NCI-H748 treated with DMSO at 0.1 percent for 48 hours (cell line): ENCODE results near the gene DBN1.

Experiments used
- DNase-seq: peaks from one replicate; lab custom pipeline; 2025; lab: John Stamatoyannopoulos, UW

Gene DBN1

DNA sequence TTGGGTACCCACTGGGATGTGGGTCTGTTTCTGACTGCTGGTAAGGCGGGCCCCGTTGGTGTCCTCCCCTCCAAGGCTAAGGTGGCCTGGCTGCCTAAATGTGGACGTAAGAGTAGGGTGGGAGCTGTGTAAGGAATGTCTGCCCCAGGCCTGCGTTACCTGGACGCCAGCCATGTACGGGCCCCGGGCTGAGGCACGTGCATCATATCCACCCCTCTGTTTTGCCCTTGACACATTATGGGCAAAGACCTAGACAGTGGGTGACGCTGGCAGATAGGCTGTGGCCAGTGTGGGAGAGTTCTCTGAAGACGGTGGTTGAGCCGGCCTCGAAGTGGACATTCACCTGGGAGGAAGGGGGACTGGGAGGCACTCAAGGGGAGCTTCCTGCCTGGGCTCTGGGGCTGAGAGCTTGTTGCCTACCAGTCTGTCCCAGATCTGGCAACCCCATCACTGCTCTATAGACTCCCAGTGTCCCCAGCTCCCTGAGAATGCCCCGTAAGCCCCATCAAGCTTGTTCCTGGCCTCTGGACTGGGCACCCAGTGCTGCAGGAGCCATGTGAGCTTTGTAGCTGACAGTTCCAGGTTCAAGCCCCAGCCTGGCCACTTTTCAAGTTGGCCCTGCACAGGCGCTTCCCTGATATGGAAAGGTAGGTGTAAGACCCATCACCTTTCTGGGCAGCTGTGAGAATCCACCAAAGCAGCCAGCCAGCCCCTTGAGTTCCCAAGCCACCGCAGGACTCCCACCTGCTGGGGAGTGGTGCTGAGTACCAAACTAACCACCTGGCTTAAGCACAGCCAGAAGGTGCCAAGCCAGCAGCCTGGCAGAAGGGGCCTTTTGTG is 30.1 kb downstream of the DBN1 start:
- DNase-seq, result no peak

- no peak for DNase-seq
These were observed 31.2 kb downstream of the DBN1 start for GRCh38 chr5:177442066-177442826.

- DNase-seq, result no peak
These were observed 32.2 kb downstream of the DBN1 start for GRCh38 chr5:177440990-177441780.

DNA sequence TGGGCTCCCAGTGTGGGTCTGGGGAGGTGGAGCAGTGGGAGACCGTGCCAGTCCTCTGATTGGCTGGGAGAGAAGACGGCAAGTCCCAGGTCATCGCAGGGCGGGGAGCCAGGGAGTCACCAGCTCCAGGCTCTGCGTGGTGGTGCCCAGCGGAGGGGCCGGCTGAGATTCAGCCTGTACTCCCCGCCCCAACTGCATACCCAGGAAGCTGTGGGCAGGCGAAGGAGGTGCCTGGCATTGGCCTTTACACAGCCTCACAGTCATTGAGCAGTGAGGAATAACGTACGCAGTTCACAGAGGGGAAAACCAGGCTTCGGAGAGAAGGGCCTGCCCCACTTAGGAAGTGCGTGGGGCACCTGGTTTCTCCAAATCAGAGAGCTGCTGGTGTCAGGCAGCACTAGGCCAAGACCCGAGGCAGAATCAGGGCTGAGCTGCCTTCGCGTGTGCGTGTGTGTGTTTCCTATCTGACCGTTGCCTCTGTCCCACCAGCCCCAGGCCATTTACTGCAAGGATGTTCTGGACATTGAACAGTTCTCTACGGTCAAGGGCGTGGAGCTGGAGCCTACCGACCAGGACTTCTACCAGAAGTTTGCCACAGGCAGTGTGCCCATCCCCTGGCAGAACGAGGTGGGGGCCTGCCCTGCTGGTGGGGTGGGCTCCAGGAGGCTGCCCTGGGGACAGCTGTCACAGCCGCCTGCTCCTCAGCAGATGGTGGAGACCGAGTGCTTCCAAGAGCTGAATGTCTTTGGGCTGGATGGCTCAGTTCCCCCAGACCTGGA is 33.0 kb downstream of the DBN1 start:
- no peak for DNase-seq

DNA sequence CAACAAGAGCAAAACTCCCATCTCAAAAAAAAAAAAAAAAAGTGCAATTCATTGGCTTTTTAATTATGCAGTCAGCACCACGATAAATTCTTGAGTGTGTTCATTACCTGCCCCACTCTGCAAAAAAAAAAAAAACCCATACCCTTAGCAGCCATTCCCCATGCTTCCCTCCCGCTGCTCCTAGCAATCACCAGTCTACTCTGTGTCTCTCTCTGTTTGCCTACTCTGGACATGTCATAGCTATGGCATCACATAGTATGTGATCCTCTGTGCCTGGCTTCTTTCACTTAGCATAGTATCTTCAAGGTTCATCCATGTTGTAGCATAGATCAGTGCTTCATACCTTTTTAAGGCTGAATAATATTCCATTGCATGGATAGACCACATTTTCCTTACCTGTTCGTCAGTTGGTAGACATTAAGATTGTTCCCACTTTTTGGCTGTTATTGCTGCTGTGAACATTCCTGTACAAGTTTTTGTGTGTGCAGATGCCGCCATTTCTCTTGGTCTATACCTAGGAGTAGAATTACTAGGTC is 33.8 kb downstream of the DBN1 start:
- no peak for DNase-seq

DNA sequence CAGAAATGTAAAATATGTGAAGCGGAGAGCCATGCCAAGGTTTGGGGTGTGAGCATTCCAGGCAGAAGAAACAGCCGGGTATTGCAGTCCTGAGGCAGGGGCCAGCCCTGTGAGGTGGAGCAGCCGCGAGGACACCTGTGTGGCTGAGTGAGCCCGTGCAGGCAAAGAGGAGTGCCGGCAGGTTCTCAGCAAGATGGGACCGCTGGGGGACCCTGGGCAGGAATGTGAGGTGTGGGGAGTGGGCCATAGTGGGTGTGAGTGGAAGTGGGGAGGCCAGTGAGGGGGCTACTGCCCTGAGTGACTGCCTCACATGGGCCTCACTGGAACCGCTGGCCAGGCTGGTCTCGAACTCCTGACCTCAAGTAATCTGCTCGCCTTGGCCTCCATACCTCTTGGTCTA is 35.0 kb downstream of the DBN1 start:
- no peak for DNase-seq

DNA sequence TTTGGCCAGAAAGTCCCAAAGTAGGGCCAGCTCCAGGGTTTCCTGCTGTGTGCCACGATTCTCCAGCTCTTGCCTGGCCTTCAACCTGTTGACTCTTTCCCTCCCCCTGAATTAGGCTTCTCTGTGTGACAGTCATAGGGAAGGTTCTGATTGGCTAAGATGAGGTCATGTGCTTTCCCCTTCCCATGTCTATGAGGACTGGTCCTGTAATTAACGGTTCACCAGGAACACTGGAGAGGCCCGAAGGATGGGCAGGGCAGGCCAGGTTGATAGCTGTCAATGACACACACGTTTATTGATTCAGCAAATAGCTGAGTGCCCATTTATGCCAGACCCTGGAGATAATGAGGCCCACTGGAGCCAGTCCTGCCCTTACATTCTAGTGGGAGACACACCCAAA is 35.8 kb downstream of the DBN1 start:
- DNase-seq, result peak; percentile 12

DNA sequence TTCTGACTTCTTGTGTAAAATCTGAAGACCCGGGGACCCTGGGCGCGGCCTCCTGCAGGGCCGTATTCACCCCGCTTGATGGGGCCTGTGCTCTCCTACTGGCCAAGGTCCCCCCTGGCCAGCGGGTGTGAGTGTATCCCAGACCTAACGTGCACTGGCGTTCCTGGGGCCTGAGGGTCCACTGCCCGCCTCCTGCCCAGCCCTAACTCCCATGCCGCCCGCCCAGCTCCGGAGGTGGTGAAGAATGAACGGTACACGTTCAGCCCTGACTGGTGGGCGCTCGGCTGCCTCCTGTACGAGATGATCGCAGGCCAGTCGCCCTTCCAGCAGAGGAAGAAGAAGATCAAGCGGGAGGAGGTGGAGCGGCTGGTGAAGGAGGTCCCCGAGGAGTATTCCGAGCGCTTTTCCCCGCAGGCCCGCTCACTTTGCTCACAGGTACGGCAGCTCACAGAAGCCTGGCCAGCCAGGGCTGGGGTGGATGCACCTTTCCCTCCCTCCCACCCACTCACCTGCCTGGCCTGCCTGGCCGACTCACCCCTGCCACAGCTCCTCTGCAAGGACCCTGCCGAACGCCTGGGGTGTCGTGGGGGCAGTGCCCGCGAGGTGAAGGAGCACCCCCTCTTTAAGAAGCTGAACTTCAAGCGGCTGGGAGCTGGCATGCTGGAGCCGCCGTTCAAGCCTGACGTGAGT is 37.4 kb downstream of the DBN1 start:
- no peak for DNase-seq

- no peak for DNase-seq
These were observed 38.3 kb downstream of the DBN1 start for GRCh38 chr5:177434942-177435738.

DNA sequence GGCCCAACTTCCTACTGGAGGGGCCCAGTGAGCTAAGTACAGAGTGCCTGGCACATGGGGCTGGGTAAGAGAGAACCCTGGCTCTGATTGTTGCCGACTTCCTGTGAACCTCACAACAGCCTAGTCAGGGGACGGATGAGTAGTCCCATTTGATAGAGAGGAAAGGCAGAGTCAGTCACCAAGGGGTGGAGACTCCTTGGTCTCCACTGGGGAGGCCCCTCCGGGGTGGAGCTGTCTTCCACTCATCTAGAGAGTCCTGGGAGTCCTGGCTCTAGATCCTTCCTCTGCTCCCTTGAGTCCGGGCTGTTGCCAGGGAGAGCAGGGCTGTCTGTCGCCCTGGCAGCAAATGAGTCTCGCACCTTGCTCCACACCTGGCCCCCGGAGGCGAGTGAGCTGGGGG is 39.0 kb downstream of the DBN1 start:
- DNase-seq, result no peak

DNA sequence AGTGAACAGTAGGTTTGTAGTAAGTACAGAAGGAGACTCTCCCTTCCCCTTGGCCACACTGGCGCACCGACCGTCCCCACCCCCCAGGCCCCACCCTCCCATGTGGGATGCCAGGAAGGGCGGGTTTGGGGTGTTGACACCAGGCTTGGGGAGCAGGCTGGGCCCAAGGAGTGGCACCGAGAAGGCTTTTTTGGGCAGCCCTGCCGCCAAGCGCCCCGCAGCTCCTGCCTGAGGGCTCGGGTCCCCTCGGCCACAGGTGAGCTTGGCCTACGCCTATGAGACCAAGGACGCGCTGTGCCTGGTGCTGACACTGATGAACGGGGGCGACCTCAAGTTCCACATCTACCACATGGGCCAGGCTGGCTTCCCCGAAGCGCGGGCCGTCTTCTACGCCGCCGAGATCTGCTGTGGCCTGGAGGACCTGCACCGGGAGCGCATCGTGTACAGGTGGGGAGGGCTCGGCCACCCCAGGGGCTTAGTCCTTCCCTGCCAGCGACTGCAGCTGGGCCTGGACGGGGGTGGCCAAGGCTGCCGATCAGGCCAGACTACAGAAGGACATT is 39.7 kb downstream of the DBN1 start:
- no peak for DNase-seq

DNA sequence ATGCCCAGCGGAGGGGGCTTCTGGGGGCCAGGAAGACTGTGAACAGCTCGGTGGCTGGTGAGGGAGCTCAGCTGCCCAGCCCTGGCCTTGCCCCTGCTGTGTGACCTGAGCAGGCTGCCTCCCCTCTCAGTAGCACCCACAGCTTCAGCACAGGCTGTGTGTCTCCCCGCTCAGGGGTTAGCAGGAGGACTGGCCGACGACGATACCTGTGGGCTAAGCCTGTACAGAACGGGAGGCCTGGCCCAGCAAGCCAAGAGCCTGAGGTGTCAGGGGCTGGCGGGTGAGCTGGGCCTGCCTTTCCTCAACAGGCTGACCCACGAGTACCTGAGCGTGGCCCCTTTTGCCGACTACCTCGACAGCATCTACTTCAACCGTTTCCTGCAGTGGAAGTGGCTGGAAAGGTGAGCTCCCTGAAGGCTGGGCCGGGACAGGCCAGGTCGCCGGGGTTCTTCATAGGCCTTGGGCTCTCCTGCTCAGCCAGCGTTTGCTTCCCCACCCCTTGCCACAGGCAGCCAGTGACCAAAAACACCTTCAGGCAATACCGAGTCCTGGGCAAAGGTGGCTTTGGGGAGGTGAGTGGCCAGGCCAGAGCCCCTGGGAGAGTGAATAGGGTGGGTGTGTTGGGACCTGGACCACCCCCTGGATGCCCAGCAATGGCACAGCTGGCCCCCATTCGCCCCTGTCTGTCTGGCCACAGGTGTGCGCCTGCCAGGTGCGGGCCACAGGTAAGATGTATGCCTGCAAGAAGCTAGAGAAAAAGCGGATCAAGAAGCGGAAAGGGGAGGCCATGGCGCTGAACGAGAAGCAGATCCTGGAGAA is 40.4 kb downstream of the DBN1 start:
- DNase-seq, result no peak

- DNase-seq, result no peak
These were observed 41.1 kb downstream of the DBN1 start for GRCh38 chr5:177432143-177432838.

- no peak for DNase-seq
These were observed 41.9 kb downstream of the DBN1 start for GRCh38 chr5:177431317-177432142.

DNA sequence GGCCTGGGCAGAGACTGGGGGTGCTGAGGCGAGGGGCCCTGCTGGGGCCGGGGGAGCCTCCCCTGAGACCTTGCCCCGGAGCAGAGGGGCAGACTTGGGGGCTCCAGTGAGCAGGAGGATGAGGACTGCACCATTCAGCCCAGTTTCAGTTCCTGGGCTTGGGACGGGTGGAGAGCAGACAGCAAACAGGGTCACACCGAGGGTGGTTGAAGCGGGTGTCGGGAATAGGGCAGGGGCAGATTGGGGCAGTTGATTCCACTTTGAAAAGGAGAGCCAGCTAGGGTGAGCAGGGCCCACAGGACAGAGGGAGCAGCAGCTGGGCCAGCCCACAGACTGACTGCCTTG is 42.5 kb downstream of the DBN1 start:
- DNase-seq, result no peak

DNA sequence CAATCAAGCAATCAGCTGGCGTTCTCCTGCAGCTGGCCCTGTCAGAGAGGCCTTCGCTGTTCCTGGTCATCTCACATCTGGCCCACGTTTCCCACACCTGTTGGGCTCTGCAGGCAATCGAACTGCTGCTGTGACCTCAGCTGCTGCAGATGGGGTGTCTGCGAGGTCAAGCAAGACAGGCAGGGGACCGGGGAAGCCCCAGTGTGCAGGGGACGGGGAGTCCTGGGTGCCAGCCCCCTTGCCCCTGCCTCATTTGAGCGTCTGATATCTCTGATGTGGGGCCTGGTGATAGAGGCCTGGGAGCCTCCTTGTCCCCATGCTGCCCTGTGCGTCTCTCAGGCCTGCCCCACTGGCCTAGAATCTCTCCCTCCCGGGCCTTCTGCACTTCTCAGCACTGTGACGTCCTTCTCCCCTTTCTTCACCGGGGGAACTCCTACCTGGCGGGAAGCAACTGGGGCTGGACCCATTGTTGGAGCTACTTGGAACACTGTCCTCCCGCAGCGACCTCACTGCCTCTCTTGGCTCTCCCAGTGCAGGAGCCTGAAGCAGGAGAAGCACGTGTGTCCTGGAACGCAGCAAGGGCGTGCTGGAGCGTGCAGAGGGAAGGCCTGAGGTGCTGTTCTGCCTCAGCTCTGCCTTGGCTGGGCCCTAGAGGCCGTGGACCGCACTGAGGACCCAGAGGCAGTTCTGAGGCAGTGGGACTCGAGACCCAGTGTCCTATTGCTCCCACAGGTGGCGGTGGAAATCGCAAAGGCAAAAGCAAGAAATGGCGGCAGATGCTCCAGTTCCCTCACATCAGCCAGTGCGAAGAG is 43.1 kb downstream of the DBN1 start:
- no peak for DNase-seq
